Stimulated activated CD8-positive, alpha-beta memory T cell treated with anti-CD3 and anti-CD28 coated beads, Interleukin-15, amount 100 ng/mL, for 1 hour (primary cell): ENCODE measurements around the gene IL1R2.

ENCODE experiments used
- DNase-seq: peaks from one replicate; pipeline ENCODE4 v3.0.0-alpha.2; 2020; ENCODE audit warnings: low read depth

Gene IL1R2

DNA sequence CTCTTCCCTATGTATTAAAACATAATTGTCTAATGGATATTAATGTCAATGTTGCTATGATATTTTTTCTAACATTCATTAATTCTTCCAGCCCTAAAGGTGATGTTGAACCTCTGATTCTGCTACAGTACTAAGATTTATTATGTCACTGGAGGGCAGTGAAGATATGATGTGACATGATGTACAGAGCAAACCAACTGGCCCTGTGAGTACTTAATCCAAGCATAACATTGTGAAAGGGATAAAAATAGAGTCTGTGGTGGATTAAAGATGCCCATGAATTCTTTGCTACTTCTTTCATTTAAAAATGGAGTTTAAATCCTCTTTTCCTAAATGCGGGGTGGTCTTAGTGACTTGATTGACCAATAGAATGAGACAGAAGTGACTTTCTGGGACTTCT is 51.8 kb downstream of the IL1R2 start:
- DNase-seq = no peak

DNA sequence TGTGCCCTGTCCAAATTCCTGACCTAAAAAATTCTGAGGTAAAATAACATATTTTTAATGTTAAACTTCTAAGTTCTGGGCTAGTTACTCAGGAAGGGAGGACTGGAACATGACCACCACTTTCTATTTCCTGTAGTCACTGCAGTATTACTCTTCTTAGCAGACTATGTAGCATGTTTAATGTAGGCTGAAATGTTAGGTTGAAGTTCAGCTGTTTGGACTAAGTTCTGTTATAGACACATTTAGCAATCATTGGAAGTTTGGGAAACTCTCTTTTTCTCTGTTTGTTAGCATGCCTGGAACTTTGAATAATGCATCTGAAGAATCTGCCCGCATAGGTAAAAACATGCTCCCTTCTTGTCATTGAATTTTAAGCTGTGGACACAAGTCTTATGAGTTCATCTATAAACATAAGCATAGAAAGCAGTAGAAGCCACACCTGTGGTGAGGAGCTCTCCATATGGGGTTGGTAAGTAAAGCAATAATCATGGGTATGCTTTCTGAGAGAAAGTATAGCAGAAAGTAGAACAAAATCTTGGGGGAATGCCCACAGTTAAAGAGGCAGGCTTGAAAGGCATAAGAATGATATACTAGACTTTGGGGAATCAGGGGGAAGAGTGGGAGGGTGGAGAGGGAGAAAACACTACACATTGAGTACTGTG is 52.6 kb downstream of the IL1R2 start:
- DNase-seq = no peak

DNA sequence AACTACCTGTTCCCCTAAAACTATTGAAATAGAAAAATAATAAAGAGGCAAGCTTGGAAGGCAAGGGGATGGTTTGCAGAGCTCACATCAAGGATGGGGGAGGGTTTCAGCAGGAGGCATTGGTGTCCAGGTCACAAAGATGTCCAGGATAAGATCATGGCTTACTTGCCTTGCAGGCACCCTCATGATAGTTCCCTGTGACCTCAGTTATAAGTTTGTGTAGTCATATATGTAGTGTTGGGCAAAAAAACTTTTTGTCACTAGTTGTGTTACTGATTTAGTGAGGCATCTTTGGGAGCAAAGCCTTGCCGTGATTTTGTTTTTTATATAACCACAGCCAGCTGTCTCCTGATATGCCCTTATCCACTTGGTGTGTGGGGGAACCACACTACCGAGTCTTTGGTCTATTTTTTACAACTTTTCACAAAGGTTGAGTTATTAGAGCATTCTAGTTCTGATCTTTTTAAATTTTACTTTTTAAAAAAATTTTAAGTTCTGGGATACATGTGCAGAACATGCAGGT is 53.3 kb downstream of the IL1R2 start:
- DNase-seq = no peak

DNA sequence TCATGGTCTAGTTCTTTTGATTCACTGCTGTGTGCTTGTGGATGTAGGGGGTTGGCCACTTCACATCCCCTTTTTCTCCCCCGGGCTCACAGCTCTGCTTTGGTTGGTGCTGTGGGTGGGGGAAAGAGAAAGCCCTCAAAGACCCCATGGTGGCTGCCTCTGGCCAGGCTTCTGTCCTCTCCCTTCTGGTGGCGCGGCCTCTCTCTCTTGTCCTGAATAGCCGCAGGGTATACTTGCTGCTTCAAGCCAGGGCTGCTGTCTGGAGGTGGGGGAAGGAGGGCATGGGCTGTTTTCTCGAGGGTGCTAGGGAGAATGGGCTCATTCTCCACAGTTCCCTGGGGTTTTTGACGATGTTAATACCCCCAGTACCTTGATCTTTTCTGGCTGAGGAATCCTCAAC is 53.9 kb downstream of the IL1R2 start:
- DNase-seq = no peak

DNA sequence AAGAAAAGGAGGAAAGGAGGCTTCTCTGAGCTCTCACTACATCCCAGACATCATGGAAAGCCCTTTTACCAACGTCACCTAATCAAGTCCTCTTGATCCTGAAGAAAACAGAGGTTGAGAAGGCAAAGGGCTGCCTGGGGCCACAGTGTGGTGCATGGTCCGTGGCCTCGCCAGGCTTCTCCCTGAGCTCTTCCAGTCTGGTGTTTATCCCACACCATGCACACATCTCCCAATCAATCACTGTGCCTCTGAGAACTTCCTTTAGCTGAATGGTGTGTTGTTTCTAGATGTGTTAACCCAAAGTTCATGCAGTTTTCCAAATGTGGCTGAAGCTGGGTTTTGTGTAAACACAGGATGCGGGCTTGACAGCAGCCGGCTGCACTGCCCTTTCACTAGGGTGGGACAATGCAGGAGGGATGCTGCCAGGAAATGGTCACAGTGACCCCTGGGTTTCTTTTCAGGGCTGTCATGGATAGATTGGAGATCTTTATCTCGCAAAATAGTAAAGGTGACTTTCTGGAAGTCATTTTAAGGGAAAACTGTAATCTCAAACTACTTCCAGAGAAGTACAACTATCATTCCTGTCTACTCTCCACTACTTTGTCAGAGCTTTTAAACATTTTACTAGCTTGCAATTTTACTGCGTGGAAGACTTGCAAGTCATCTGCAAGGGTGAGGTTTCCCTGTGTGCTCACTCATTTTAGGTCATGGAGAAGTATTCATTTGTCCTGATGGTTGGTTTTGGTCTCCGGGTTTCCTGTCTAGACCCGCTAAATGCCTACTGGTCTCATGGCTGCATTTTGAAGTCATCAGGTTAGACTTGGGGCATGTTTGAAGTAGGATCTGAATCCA is 54.6 kb downstream of the IL1R2 start:
- DNase-seq = no peak

DNA sequence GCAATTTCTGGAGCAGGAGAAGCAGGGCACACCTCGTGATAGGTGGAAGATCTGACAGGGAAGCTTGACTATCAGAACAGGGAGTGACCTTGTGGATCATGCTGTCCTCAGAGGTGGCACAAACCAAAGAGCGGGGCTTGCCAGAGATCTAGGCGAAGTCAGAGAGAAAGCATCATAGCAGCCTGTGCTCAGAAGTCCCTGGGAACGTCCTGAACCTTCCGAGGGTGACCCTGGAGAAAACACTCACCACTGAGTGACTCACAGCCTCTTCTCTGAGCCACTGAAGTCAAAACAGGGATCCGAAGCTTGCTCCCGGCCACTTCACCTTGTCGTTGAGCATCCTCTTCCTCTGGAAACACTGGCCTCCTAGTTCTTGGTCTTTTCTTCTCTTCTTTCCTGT is 56.7 kb downstream of the IL1R2 start:
- DNase-seq = no peak

DNA sequence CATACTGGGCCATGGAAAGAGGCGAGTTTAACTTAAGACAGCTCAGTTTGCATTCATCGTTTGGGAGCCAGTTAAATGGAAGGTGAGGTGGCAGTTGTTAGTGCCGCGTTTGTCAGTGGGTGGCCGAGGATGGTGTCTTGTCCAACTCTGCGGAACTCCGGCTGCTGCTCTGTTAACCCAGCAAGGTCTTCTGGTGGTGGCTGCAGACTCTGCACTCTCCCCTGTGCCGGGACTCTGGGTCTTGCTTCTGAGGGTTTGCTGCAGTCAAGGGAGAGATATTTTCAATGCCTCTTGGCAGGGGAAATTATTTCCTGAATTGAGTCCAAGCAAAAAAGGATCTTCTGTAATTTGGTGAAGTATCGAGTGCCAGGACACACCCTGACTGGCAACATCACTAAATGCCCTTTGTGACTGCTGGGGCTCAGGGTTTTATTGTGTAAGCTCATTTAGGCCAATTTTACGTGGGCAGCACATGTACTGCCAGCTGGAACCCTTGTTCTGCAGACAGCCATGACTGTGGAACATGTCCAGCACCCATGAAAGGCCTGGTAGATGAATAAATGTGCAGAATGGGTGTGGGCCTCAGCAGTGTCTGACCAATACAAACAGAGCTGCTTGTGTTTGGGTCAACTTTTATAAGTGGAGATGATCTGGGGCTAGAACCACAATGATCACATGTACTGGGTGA is 58.1 kb downstream of the IL1R2 start:
- no peak for DNase-seq

DNA sequence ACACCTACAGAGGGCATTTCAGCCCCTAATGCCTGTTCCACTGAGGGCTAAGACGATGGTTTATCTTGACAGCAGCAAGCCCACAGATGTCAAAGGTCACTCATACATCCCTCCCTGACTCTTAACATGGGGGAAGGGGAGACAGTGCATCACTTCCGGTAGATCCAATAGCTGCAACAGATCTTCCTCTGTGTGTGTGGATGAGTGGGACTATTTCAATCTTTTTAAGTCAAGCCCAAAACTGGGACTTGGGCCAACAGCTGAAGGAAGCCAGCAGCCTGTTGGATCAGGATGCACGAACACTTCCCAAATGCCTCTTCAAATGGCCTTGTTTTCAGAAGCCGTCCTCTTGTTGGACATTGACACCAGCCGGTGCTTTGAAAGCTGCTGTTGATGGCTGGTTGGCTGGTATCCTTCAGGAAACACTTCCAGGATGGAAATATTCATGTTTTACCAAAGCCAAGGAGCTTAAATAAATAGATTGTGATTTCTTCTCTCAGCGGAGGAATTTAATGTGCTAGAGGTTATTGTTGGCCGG is 59.2 kb downstream of the IL1R2 start:
- DNase-seq = no peak

DNA sequence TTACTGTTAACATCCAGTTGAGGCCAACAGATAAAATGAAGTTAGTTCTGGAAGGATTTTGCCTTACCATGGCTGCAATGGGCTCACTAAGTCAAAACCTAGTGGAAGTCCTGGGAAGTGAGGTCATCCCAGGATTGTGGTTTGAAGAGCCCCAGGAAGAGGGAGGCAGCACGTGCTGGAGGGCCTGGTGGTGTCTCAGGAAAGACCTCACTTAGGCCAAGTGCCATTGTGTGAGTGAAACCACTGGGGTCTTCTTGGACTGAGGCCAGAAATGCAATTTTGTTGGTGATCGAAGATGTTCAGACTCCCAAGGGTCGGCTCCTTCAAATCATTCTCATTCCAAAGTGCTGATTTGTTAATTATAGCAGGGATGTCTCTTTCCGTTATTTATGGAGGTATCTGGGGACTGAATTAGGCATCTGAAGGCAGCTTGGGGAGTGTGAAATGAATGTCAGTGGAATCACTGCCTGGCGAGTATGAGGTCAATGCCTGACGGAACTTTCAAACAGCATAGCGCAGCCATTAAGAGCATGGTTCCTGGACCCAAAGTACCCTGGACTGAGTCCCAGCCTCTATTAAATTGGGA is 60.0 kb downstream of the IL1R2 start:
- DNase-seq = no peak

DNA sequence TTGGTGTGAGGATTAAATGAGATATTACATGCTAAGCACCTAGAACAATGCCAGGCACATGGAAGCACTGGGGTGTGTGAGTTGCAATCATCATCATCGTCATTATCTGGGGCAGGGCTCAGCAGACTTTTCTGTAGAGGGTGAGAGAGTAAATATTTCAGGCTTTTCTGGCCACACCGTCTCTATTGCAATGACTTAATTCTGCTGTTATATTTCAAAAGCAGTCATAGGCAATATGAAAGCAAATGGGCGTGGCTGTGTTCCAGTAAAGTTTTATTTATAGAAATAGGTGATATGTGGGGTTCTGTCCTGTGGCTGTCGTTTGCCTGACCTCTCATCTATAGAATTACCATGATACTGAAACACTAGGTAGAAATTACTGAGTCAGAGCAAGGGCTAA is 60.6 kb downstream of the IL1R2 start:
- no peak for DNase-seq

DNA sequence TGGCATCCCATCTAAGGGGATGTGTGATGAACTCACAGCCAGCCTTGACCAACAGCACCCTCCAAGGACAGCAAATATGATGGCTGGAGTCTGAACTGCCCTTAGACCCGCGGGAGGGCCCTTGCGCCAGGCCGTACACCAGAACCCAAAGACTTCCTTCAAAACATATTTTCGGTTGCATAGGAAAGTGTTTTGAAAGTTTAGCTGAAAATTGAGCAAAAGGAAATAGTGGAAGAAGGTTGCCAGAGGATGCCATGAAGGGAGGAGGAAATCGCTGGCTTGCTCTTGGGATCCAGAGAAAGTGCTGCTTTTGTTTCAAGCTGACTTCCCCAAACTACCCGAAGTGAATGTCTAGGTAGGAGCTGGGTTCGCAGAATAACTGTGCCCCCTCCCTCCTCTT is 61.3 kb downstream of the IL1R2 start:
- DNase-seq = no peak

DNA sequence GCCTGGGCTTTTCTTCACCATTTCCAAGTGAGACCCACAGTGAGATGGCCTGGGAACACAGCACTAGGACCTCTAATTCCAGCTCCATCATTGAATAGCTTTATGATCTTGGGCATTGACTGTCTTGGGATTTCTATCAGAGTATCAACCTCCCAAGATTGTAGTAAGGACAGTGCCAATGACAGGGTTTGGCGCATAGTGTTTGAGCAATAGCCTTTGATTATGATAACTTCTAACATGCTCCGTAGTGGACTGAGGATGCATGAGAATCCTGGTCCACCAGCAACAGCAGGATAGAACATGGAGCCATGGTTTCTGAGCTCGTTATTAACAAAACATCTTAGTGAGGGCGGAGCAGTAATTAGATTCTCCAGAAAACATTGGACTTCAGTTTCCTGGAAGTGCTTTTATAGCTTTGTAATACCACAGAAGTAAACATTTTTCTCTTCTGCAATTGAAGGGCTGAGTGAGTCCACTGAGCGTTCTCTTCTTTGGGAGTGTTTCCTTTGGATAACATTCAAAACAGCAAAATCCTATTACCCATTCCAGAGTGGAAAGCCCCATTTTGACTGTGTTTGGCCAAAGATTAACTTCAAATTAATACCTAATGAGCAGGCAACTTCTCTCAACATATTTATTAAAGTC is 63.7 kb downstream of the IL1R2 start:
- no peak for DNase-seq

DNA sequence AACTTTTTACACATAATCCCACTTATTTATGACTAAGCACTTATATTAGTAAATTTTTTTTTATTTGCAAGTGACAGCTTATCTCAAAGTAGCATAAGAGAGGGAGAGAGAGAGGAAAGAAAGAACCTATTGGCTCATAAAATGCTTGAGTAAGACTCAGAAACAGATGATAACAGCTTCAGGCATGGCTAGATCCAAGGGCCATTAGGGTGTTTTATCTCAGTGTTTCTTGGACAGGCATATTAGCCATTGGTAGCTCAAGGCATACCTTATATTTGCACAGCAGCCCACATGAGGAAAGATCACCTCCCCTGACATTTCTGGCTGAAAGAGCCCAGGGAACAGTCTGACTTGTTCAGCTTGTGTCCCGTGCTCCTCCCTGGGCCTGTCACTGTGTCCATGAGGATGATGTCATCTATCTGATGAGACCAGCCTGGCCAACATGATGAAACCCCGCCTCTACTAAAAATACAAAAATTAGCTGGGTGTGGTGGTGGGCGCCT is 64.4 kb downstream of the IL1R2 start:
- DNase-seq = no peak

DNA sequence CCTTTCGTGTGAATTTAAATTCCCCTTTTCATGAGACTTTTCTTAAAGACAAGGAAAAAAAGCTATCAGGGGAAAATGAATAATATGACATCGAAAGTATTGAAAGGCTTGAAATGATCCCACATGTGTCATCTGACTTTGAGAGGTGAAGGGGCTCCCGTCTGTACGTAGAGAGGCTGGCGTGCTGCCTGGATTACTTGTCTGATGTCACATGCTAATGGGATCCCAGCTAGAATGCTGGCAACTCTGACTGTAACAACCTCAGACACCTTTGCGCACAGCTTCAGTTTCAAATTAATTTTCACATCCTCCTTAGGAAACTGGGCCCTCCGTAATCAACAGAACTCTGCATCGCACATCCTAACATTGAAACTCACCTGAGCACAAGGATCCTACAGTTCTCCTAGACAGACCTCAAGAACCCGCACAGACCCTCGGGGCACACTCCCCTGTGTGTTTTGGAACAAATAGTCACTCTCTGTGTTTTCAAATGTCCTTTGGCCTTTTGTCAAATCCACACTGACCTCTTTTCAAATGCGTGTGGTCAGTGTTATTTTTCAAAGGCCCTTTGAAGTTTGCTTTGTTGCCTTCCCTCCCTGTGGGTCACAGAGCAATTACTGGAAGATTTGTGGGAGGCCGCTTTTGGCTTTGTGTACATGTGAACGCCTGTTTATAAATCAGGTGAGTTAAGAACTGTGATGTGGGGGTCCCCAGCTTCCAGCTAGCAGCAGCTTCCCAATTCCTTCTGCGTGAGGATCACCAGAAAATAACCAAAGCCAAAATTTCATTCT is 65.9 kb downstream of the IL1R2 start:
- no peak for DNase-seq

DNA sequence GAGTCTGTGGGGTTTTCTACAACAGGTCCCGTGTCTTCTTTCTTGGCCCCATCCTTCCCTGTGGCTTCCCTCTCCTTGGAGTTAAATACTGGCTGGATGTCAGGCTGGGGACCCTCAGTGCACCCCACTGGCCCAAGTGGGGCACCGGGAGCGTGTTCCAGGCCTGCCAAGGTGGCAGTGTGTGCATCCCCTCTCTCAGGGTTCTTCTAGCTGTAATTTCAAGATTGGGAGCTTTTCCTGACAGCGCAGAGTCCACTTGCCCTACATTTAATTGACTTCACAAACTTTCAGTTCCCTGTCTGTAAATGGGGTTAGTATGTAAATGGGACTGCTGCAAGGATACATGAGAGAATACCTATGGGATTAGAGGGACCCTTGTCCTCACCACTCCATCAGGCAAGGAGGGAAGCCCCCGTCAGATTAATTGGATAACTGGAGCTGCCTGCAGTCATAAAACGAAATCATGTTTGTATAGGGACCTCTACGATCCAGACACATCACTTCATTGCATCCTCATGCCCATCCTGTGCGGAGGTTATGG is 66.6 kb downstream of the IL1R2 start:
- no peak for DNase-seq

DNA sequence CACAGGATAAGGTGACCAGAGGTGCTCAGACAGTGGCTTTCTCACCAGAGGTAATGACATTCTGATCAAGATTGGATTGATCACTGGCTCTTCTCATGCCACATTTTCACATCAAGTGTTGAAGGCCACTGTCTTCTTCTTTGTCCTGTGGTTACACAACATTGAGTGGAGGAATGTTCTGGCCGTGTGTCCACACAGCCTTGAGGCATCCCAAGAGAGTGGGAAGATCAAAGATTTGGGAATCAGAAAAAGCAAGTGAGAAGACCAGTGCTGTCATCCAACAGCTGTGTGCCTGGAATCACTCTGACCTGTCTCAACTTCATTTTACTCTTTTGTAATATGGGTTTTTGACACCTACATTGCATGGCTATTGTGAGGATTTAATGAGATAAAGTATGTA is 67.4 kb downstream of the IL1R2 start:
- no peak for DNase-seq

DNA sequence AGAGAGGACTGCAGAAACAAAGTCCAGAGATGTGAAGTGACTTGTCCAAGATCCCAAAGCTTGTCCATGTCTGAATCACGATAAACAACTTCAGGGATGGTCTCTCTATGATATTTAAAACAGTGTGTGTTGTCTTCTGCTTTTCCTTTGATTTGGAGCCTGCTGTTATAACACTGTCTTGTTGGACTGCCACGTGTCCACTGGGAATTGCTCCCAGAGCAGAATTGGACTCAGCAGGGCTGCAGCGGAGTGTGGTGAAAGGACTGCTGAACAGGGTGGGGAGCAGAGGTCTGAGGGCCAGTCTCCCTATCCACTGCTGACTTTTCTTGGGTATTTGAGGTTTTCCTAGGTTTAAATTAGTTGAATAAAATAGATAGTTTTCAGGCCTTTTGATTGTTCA is 68.3 kb downstream of the IL1R2 start:
- DNase-seq = no peak

DNA sequence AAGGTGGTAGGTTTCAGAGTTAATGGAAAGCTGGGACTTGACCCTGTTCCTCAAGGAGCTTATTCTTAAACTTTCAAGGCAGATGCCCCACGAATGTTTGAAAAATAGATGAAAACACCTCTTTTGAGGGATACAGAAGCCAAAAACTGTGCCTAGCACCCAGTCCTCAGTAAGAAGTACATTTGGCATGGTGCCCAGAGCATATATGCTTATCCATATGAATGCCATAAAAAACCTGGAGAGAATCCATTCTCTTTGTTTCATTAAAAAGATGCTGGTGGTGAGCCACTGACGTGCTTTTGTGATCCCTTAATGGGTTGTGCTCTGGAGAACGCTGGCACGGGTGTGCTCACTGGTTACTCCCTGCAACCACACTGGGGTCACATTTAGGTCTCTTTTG is 69.0 kb downstream of the IL1R2 start:
- no peak for DNase-seq

DNA sequence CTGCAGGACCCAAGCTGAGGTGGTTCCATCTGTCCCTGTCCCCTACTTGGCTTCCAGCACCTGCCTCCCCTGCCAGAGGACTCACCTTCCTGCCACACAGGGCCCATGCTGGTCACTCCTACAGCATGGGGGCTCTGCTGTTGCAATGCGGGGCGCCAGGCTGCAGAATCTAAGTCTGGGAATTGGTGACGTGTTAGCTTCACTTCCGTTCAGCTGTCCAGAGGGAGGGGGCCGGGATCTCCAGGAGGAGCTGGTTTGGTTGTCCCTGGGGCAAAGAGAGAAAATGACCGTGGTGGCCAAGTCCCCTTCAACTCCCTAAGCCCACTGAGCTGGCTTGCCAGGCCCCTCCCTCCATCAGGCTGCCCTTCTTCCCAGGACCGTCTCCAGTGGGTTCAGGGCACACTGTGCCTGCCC is 69.5 kb downstream of the IL1R2 start:
- no peak for DNase-seq
